ENCODE data around the gene PSMD2.
"Not testable (repeated sequence)": the region's sequence is repeated elsewhere in the genome, so short reads cannot be mapped to it uniquely, and the experiment has no call there.

The PSMD2 gene

GRCh38 chr3:184298759-184299487, at the start of gene PSMD2:
Gene PSMD2, plus strand, starts transcription at chr3:184299241. Its CDS starts 26 bp downstream, at chr3:184299267.
- peak; percentile 89 to 93 for DNase-seq (ENCODE audit: low read depth in 2 of 2)

DNA sequence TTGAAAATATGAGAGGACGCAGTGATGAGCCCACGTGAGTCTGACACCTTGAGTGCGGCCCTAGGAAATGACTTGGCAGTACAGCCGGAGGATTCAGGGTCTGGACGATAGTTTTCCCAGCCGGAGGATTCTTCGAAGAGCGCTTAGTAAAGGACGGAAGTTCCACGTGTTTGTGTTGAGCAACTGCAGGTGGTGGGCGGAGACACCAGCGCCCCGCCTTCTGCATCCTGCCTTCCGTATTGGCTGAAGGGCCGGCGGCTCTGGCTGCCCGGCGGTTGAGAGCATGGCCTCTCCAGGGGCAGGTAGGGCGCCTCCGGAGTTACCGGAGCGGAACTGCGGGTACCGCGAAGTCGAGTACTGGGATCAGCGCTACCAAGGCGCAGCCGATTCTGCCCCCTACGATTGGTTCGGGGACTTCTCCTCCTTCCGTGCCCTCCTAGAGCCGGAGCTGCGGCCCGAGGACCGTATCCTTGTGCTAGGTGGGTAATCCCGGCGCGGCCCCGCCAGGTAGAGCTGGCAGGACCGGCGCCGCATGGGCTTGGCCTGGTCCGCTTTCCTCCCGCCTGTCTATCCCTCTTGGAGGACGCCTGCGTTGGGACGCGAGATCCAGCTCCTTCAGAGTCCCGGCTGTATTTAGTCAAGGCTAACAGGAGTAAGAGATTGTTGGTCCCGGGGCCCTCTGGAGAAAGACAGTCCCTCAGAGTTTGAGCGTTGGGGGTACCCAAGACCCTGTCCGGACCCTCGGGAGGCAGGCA, 49.5 kb upstream of the PSMD2 start, which contains the start of gene EEF1AKMT4:
Gene EEF1AKMT4 (plus strand): TSS at position 261 of the 755 bp plus-strand sequence. CDS start 23 bp downstream, at position 284.
- peak; percentile 93 to 94 for DNase-seq (ENCODE audit: low read depth in 2 of 2)

DNA sequence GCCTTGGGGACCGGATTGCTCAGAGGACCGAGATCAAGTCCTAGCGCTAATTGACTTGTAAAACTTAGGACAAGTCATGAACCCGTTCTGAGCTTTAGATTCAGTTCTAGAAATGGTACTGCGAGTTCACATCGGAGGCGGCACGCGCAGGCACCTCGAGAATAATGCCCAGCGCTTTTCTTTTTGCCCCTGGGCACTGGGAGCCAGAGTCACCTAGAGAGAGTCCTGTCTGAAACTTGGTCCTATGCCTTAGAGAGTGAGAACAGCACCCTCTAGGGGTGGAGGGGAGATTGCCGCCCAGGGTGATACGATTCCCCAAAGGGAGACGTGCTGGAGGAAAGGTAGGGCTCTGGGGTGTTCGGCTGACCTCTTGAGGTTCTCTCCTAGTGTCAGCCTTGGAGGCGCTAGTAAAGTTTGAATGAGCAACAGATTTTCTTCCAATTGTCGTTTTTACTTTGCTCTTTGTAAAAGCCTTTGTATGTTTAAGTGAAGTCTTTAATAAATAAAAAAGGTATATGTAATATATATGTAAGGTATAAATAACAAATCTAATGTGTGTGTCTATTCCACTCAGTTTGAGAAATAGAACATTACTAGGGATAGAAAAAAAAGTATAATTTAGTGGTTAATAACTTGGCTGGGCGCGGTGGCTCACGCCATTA, 48.7 kb upstream of the PSMD2 start:
- peak; percentile 56 to 61 for DNase-seq (ENCODE audit: low read depth in 2 of 2)

DNA sequence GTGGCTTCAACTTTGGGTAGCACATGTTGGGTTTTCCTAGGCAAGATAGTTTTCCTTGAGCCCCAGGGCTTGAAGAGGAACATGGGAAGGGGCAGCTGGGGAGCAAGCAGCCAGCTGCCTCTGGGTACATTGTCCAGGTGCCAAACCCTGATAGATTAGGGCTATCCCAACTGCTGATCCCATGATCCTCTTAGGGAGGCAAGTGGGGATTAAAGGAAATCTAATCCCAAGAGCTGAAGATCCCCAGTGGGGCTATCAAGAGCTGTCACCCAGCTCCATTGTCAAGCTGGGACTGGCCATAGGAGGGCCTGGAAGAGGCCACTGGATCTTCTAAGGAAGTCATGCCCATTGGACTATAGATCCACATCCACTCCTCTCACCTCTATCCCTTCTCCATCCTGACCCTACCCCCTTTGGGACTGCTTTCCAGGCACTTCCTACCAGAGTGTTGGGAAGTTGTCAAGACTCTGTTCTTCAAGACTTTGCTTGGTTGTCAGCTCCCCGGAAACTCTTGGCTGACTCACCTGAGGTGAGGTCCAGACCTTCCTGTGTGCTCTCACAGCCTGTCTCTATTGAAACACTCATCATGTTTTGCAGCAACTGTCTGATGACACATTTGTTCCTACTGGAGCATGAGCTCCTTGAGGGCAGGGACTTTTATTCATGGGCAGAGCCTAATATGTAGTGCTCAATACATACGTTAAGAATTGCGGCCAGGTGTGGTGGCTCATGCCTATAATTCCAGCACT, 43.6 kb upstream of the PSMD2 start:
- no peak for DNase-seq (ENCODE audit: low read depth in 2 of 2)

DNA sequence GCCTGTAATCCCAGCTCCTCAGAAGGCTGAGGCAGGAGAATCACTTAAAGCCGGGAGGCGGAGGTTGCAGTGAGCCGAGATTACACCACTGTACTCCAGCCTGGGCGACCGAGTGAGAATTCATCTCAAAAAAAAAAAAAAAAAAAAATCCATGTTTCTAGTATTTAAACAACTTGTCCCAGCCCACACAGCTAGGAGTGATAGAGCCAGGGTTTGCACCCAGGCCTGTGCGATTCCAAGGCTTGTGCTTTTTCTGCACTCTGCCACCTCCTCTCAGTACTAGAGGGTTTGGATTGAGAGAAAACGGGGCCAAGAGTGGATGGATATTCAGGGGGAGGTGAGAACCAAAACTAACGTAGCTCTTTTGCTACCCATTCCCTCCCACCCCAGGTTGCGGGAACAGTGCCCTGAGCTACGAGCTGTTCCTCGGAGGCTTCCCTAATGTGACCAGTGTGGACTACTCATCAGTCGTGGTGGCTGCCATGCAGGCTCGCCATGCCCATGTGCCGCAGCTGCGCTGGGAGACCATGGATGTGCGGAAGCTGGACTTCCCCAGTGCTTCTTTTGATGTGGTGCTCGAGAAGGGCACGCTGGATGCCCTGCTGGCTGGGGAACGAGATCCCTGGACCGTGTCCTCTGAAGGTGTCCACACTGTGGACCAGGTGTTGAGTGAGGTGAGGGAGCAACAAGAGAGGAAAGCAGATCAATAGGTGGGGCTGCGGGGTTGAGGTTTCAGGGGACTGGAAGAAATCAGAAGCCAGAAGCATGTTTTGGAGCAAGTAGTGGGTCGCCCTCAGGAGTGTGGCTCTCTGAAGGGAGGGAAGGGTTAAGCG, 41.7 kb upstream of the PSMD2 start:
- DNase-seq (ENCODE audit: low read depth in 2 of 2): no peak

GRCh38 chr3:184258926-184259325, 40.1 kb upstream of the PSMD2 start:
- no peak for DNase-seq (ENCODE audit: low read depth in 2 of 2)

DNA sequence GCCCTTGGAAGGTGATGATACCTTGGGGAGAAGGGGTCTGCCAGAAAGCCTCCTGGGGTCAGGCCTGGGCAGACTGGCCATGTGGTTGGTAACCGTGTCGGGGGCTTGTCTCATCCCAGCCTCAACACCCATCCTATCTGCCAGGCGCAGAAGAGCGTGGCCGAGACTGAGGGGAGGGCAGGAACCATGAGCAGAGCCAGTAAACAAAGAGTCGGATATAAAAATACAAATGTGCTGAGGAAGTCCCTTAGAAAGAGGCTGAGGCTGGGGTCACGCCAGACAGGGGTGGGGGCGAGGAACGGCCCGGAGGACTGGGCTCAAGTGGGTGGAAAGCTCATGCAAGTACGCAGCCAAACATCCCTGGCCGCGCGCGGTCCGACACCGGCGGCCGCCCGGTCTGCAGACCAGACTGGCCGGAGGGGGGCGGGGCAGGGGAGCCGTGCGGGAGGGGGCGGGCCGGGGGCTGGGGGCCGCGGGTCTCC, 39.6 kb upstream of the PSMD2 start:
- DNase-seq (ENCODE audit: low read depth in 2 of 2): no peak

- DNase-seq (ENCODE audit: low read depth in 2 of 2): no peak
These were observed 38.9 kb upstream of the PSMD2 start for GRCh38 chr3:184259878-184260723.

DNA sequence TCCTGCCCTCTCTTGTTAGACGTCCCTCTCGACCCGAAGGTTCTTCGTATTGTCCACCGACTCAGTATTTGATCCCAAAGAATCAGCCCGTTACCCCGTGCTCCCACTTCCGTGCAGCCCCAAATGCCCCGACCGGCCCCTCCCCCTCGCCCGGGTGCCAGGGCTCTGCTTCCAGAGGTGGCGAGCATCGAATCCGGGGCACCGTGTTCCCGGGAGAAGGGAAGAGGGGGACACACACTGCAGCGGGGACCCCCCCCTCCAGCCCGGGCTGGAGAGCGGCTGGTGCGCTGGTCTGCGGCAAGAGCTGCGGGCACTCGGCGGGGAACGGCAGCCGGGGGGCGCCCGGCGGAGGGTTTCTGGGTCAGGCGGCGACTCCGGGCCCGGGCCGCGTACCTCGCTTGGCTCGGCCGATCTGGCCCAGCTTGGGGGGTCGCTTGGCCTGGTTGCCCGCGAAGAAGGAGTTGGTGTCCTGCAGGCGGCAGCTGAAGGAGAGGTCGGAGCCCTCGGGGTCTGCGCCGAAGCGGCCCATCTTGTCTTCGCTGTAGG, 38.2 kb upstream of the PSMD2 start:
- DNase-seq (ENCODE audit: low read depth in 2 of 2): no peak

DNA sequence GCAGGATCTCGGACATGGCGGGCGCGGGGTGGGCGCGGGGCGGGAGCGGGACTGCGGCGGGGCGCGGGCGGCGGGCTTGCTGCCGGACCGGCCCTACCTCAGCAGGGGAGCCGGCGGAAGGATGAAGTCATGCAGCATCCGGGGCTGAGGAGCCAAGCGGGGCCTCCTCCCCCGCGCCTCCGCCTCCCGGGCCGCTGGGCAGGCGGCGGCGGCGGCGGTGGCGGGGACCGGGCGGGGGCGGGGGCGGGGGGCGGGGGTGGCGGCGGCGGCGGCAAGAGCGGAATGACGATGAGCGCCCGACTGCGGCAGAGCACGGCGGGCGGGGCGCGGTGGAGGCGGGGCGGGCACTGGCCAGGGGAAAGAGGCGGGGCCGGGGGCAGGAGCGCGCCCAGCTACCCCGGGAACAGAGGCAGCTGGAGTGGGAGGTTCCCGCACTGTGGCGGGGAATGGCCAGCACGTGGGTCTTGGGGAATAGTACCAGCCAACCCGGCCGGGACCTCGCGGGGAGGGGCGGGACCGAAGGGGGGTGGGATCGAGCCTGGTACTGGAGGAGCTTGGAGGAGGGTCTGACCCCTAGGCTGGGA, 37.7 kb upstream of the PSMD2 start, which contains the start of gene CAMK2N2:
Gene CAMK2N2 (minus strand): TSS at position 284 of the 584 bp plus-strand sequence. CDS start 268 bp downstream, at position 16.
- no peak for DNase-seq (ENCODE audit: low read depth in 2 of 2)

- no peak for DNase-seq (ENCODE audit: low read depth in 2 of 2)
These were observed 36.9 kb upstream of the PSMD2 start for GRCh38 chr3:184261854-184262763.

GRCh38 chr3:184262764-184263179, 36.3 kb upstream of the PSMD2 start:
- no peak for DNase-seq (ENCODE audit: low read depth in 2 of 2)

DNA sequence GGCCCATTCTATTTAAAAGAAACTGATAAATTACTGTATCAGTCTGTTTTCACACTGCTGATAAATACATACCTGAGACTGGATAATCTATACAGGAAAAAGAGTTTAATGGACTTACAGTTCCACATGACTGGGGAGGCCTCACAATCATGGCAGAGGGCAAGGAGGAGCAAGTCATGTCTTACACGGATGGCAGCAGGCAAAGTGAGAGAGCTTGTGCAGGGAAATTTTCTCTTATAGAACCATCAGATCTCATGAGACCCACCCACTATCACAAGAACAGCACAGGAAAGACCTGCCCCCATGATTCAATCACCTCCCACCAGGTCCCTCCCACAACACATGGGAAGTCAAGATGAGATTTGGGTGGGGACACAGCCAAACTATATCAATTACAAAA, 31.8 kb upstream of the PSMD2 start:
- not testable (repeated sequence) for DNase-seq (ENCODE audit: low read depth in 2 of 2)

DNA sequence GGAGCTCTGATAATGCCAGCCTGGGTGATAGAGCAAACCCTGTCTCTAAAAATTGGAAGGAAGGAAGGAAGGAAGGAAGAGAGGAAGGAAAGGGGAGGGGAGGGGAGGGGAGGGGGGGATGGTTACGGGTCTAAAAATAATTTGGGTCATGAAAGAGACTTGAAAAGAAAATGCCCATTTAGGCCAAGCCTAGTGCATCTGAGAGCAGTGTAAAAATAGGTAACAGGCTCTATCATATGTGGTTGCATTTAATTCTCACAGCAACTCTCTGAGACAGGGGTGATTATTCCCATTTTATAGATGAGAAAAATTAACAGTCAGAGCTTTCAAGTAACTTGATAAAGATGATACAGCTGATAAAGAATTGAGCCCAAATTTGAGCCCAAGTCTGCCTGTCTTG, 26.8 kb upstream of the PSMD2 start:
- DNase-seq (ENCODE audit: low read depth in 2 of 2): no peak

DNA sequence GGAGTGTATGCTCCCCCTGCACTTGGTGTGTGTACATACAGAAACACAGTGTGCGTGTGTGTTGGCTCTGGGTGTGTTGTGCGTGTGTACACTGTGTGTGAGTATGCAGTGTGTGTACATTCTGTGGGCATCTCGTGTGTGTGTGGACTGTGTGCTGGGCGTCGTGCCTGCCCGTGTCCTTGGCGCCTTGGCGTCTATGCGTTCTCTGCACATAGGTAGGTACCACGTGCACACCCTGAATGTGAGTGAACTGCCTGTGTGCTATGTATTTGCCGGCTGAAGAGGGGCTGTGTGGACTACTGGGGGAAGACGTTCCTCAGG, 23.7 kb upstream of the PSMD2 start:
- DNase-seq (ENCODE audit: low read depth in 2 of 2): no peak

- DNase-seq (ENCODE audit: low read depth in 2 of 2): no peak
These were observed 22.8 kb upstream of the PSMD2 start, which contains the start of gene ECE2 for GRCh38 chr3:184275961-184276910. Gene ECE2, plus strand, starts transcription at chr3:184276022. Its CDS starts 132 bp downstream, at chr3:184276154.

DNA sequence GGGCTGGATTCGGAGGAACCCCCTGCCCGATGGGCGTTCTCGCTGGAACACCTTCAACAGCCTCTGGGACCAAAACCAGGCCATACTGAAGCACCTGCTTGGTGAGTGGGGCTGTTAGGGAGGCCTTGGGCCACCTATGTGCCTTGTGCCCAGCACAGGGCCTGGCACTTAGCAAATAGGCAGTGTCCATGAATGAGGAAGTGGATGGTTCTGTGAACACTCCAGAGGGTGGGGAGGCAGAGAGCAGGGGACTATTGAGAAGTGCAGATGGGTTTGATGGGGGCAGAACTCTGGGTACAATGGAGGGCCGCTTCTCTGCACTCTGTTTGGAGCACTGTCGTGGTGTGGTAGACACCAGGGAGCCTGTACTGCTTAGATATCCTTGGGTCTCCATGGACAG, 21.7 kb upstream of the PSMD2 start:
- DNase-seq (ENCODE audit: low read depth in 2 of 2): no peak
